ENCODE measurements around the gene FLT3LG. TPM values are rescaled to one million over a fixed set of nuclear protein-coding genes. Genes with fewer than 3 reads are reported as not detected.

FLT3LG gene
- total and polyA plus RNA-seq, 9 of the 15 experiments (the other 6 are each of a cell fraction or from before 2014, with no cell fraction given) = 0.31 to 6.4 (median 1.1) TPM

DNA sequence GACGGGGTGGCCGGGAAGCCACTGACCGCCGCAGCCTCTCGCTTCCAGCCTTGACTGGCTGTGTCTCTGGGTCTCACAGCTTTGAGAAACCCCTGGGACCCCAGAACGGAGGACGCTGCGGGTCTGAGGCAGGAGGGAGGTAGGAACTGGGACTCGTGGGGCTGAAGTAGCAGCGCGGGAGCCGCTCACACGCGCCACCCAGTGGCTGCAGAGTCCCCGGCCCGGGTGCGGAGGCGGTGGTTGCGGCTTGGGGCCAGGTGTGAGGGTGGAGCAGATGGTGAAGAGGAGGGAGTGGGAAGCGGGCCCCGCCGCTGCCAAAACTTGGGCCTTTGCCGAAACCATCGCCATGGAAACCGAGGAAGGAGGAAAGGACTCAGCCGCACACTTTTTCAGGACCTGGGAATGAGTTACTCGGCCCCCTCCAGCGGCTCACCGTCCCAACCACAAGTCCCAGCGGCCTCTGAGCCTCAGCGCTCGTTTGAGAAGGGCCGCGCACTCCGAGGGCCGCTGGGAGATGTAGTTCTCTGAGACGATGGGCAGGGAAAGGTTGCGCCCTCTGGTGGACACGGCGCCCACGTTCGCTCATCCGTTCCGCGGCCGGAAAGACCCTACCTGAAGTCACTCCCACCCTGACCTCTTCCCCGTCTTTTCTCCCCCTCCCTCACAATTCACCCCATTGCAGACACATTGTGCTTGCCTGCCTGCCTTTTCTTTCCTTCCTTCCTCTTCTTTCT lies 30.5 kb upstream of the FLT3LG start (continued):
- TF ChIP-seq ETV6 (IDR thresholded peaks at IDR 0.05; ENCODE audit: borderline replicate concordance in 1 of 2, low read depth in 2 of 2, low read length in 1 of 2) (0 out of 4 replicates have a peak, but pooled peaks of 1 of the 2 experiments have one; percentile 25), ETV6 (CRISPR knock-in tag; IDR thresholded peaks at IDR 0.05; ENCODE audit: borderline replicate concordance) (no peak), PTBP1 (IDR thresholded peaks at IDR 0.05; ENCODE audit: low read depth, low read length) (no peak), POLR2A (conservative IDR thresholded peaks at IDR 0.05) (peak; percentile 58; the same call in 1 of the 2 replicates), NFATC3 (IDR thresholded peaks at IDR 0.05) (no peak), SIX5 (IDR thresholded peaks at IDR 0.05; ENCODE audit: borderline replicate concordance in 1 of 2, insufficient read depth in 1 of 2, low read depth in 1 of 2, low read length in 2 of 2) (peak; percentile 97 to 98), ZNF507 (tag; conservative IDR thresholded peaks at IDR 0.05) (no peak), ZNF584 (CRISPR knock-in tag; IDR thresholded peaks at IDR 0.05; ENCODE audit: low read depth) (peak; percentile 68), TRIM28 (IDR thresholded peaks at IDR 0.05) (peak; percentile 37; the same call in 1 of the 2 replicates), ZNF644 (tag; IDR thresholded peaks at IDR 0.05; ENCODE audit: low read depth) (peak; percentile 96), E2F3 (CRISPR knock-in tag; IDR thresholded peaks at IDR 0.05) (peak; percentile 65; the same call in 1 of the 2 replicates), NONO (IDR thresholded peaks at IDR 0.05; ENCODE audit: low read depth in 2 of 2, low read length in 1 of 2) (0 out of 4 replicates have a peak, but pooled peaks of 1 of the 2 experiments have one; percentile 40), ZNF707 (CRISPR knock-in tag; conservative IDR thresholded peaks at IDR 0.05) (no peak), NR2C2 (CRISPR knock-in tag; IDR thresholded peaks at IDR 0.05) (peak; percentile 71; the same call in 1 of the 2 replicates), NR2C2 (tag; IDR thresholded peaks at IDR 0.05) (peak; percentile 77), ZNF143 (CRISPR knock-in tag; IDR thresholded peaks at IDR 0.05) (peak; percentile 99), ZNF589 (CRISPR knock-in tag; IDR thresholded peaks at IDR 0.05; ENCODE audit: low read depth) (peak; percentile 77; the same call in 1 of the 2 replicates), THRAP3 (IDR thresholded peaks at IDR 0.05; ENCODE audit: borderline replicate concordance) (no peak), ETV5 (CRISPR knock-in tag; IDR thresholded peaks at IDR 0.05; ENCODE audit: low read depth) (peak; percentile 85)
- TF ChIP-seq, protein P1, sequence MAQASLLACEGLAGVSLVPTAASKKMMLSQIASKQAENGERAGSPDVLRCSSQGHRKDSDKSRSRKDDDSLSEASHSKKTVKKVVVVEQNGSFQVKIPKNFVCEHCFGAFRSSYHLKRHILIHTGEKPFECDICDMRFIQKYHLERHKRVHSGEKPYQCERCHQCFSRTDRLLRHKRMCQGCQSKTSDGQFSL (CRISPR knock-in tag; IDR thresholded peaks at IDR 0.05) = no peak; the same call in 1 of the 2 replicates
- TF ChIP-seq, protein P1 (tag; IDR thresholded peaks at IDR 0.05) = no peak
- TF ChIP-seq, protein P2, sequence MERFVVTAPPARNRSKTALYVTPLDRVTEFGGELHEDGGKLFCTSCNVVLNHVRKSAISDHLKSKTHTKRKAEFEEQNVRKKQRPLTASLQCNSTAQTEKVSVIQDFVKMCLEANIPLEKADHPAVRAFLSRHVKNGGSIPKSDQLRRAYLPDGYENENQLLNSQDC (CRISPR knock-in tag; IDR thresholded peaks at IDR 0.05) = 0 out of 2 replicates have a peak, but pooled peaks have one; percentile 16
- TF ChIP-seq, protein P3, sequence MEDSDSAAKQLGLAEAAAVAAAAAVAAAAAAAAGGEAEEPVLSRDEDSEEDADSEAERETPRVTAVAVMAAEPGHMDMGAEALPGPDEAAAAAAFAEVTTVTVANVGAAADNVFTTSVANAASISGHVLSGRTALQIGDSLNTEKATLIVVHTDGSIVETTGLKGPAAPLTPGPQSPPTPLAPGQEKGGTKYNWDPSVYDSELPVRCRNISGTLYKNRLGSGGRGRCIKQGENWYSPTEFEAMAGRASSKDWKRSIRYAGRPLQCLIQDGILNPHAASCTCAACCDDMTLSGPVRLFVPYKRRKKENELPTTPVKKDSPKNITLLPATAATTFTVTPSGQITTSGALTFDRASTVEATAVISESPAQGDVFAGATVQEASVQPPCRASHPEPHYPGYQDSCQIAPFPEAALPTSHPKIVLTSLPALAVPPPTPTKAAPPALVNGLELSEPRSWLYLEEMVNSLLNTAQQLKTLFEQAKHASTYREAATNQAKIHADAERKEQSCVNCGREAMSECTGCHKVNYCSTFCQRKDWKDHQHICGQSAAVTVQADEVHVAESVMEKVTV (CRISPR knock-in tag; IDR thresholded peaks at IDR 0.05) = peak; percentile 46; the same call in 1 of the 2 replicates
